Measurements from ENCODE around the gene HOXD9. TPM values are rescaled to one million over a fixed set of nuclear protein-coding genes. Genes with fewer than 3 reads are reported as not detected.

HOXD9 gene
- total and polyA plus RNA-seq, 5 donors from 2014 or later: not detected

GRCh38 chr2:176088048-176088936 lies 34.2 kb upstream of the HOXD9 start:
- DNase-seq: no peak
- peaks cover 64% of the 10 kb centered on the region for H3K27me3 ChIP-seq (ENCODE audit: control insufficient read depth, insufficient read depth, low read length)
- H3K9me3 ChIP-seq (ENCODE audit: control insufficient read depth in 2 of 2, low read length in 2 of 2): peaks cover 4 to 47% of the 10 kb centered on the region in 2 experiments
- H3K4me3 ChIP-seq (ENCODE audit: low read depth, low read length): no peak overlapping the region
- no peak overlapping the region for H3K27ac ChIP-seq (ENCODE audit: insufficient read depth, low read length, poor library complexity, severe bottlenecking)
- peaks cover 6 to 22% (median 11%) of the 10 kb centered on the region in 4 donors for H3K4me1 Mint-ChIP-seq
- H3K36me3 Mint-ChIP-seq: peaks cover 16% of the 10 kb centered on the region
- H3K36me3 ChIP-seq (ENCODE audit: control insufficient read depth, insufficient read depth, low read length): no peaks in the 10 kb centered on the region
- peak overlapping the region in 1 of 3 donors; percentile 49 for H3K27ac Mint-ChIP-seq
- peaks cover 11% of the 10 kb centered on the region for H3K4me1 ChIP-seq (ENCODE audit: control insufficient read depth, insufficient read depth, low read length, poor library complexity, severe bottlenecking)
- ATAC-seq (ENCODE audit: low read depth in 2 of 2): no peak
- H3K27me3 Mint-ChIP-seq: peaks cover 93% of the 10 kb centered on the region
- H3K4me3 Mint-ChIP-seq: peak overlapping the region in 3 of 4 donors; percentile 63 to 77 (median 63)
- peaks cover 0 to 33% (median 0%) of the 10 kb centered on the region in 7 donors for H3K9me3 Mint-ChIP-seq

- Mint-ChIP-seq H3K27me3 (peaks cover 93% of the 10 kb centered on the region), H3K27ac (no peak overlapping the region), H3K9me3 (peaks cover 0 to 36% (median 2%) of the 10 kb centered on the region in 7 donors), H3K4me1 (peaks cover 5 to 29% (median 16%) of the 10 kb centered on the region in 4 donors), H3K36me3 (peaks cover 12% of the 10 kb centered on the region), H3K4me3 (peak overlapping the region in 2 of 4 donors; percentile 5 to 16)
- Histone ChIP-seq H3K4me3 (ENCODE audit: low read depth, low read length) (no peak overlapping the region), H3K36me3 (ENCODE audit: control insufficient read depth, insufficient read depth, low read length) (no peaks in the 10 kb centered on the region), H3K9me3 (ENCODE audit: control insufficient read depth in 2 of 2, low read length in 2 of 2) (peaks cover under 1 to 39% of the 10 kb centered on the region in 2 experiments), H3K4me1 (ENCODE audit: control insufficient read depth, insufficient read depth, low read length, poor library complexity, severe bottlenecking) (peaks cover 11% of the 10 kb centered on the region), H3K27me3 (ENCODE audit: control insufficient read depth, insufficient read depth, low read length) (peaks cover 69% of the 10 kb centered on the region), H3K27ac (ENCODE audit: insufficient read depth, low read length, poor library complexity, severe bottlenecking) (no peak overlapping the region)
- ATAC-seq (ENCODE audit: low read depth in 2 of 2) (no peak), DNase-seq (no peak)
Observed at GRCh38 chr2:176088937-176089842, 33.3 kb upstream of the HOXD9 start.

DNA sequence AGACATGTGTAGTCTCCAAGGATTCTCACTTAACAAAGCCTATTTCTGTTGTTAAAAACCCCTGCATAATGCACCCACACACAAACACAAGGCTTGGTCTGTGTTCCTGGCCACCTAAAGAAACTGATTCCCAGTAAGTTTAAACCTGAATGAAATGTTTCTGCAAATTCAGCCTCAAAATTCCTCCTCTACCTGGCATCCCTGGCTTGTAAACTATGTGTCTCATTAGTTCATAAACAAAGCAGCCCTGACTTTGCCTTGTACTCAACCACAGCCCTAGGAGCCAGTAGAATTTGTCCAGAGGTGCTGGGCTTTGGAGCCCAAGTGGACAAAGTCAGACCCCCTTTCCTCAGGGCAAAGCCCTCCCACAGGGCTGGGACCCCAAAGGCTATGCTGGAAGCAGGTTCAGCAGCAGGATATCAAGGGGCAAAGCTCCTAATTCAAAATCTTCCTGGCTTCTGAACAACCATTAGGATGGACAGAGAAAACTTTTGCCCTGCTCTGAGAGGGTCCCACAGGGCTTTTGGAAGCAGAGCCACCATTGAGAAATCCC lies 32.6 kb upstream of the HOXD9 start:
- Mint-ChIP-seq H3K27ac (no peak overlapping the region), H3K9me3 (peaks cover 0 to 34% (median 2%) of the 10 kb centered on the region in 7 donors), H3K36me3 (peaks cover 12% of the 10 kb centered on the region), H3K4me1 (peaks cover 5 to 31% (median 16%) of the 10 kb centered on the region in 4 donors), H3K4me3 (peak overlapping the region in 1 of 4 donors; percentile 7), H3K27me3 (peaks cover 93% of the 10 kb centered on the region)
- DNase-seq (no peak), ATAC-seq (ENCODE audit: low read depth in 2 of 2) (no peak)
- peaks cover 3 to 36% of the 10 kb centered on the region in 2 experiments for H3K9me3 ChIP-seq (ENCODE audit: control insufficient read depth in 2 of 2, low read length in 2 of 2)
- no peak overlapping the region for H3K27ac ChIP-seq (ENCODE audit: insufficient read depth, low read length, poor library complexity, severe bottlenecking)
- no peaks in the 10 kb centered on the region for H3K36me3 ChIP-seq (ENCODE audit: control insufficient read depth, insufficient read depth, low read length)
- H3K27me3 ChIP-seq (ENCODE audit: control insufficient read depth, insufficient read depth, low read length): peaks cover 71% of the 10 kb centered on the region
- H3K4me1 ChIP-seq (ENCODE audit: control insufficient read depth, insufficient read depth, low read length, poor library complexity, severe bottlenecking): peaks cover 11% of the 10 kb centered on the region
- H3K4me3 ChIP-seq (ENCODE audit: low read depth, low read length): no peak overlapping the region

DNA sequence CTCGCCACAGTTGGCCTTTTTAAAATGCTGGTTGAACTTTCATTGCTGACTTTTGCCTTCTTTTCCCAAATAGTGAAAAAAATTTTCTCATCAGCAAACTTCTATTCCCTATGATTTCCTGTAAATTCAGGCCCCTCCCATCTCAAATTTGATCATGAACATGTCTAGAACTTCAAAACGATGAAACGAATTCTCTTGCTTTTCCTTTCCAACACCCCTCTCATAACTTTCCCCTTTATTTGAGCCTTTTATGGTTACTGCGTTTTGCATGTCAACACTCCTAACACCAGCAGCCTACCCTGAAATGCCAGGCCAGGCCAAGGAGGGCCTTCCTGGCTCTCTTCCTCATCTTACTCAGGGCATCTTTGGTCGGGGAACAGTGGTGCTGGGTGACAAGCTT lies 31.7 kb upstream of the HOXD9 start:
- Histone ChIP-seq H3K9me3 (ENCODE audit: control insufficient read depth in 2 of 2, low read length in 2 of 2) (peaks cover 6 to 38% of the 10 kb centered on the region in 2 experiments), H3K27ac (ENCODE audit: insufficient read depth, low read length, poor library complexity, severe bottlenecking) (no peak overlapping the region), H3K4me1 (ENCODE audit: control insufficient read depth, insufficient read depth, low read length, poor library complexity, severe bottlenecking) (peaks cover 11% of the 10 kb centered on the region), H3K36me3 (ENCODE audit: control insufficient read depth, insufficient read depth, low read length) (no peaks in the 10 kb centered on the region), H3K4me3 (ENCODE audit: low read depth, low read length) (no peak overlapping the region), H3K27me3 (ENCODE audit: control insufficient read depth, insufficient read depth, low read length) (peaks cover 77% of the 10 kb centered on the region)
- ATAC-seq (ENCODE audit: low read depth in 2 of 2) (no peak), DNase-seq (no peak)
- Mint-ChIP-seq H3K36me3 (peaks cover 12% of the 10 kb centered on the region), H3K27me3 (peaks cover 93% of the 10 kb centered on the region), H3K4me1 (peaks cover 5 to 32% (median 16%) of the 10 kb centered on the region in 4 donors), H3K4me3 (peak overlapping the region in 1 of 4 donors; percentile 7), H3K9me3 (peaks cover 0 to 32% (median 2%) of the 10 kb centered on the region in 7 donors), H3K27ac (no peak overlapping the region)

DNA sequence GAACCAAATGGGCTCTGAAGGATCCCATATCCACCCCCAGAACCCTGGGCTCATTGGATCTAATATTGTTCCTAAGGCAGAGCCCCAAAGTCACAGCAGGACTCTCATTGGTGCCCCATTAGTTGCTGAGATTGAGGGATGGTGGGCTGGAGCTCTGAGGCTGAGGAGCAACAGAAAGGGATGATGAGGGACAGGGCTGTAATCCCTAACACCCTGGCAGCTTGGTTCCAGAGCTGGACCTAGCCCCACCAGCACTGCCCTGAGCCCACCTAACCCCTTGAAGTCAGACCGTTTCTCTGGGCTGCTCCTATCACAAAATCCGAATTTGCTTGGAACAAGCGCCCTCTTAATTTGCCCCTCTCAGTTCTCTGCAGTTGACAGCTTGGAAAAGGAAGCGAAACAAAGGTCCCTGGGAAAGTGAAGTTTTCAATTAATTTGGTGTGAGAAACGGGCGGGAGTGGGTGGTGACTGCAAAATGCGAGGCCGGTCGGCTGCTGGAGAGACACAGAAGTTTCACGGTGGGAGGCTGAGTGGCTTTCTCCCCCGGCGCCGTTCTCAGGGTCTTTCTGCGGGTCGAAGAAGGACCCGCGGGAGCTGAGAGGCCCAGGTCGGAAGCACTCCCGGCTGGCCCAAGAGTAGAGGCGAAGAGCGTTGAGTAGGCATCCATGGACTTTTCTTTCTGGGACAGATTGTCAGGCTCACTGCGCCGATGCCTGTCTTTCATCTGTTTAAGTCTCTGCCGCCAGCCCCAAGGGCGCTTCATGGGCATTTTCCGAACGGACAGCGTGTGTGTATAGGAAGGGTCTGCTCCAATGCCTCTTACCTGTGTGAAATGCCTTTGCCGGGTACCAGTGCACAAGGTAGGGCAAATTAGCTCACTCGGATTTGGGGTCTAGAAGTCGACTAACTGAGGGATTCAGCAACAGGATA lies 30.9 kb upstream of the HOXD9 start:
- peaks cover 17% of the 10 kb centered on the region for H3K4me1 ChIP-seq (ENCODE audit: control insufficient read depth, insufficient read depth, low read length, poor library complexity, severe bottlenecking)
- ATAC-seq (ENCODE audit: low read depth in 2 of 2) (no peak), DNase-seq (no peak)
- Mint-ChIP-seq H3K4me3 (peak overlapping the region in 3 of 4 donors; percentile 55 to 77 (median 72)), H3K27me3 (peaks cover 93% of the 10 kb centered on the region), H3K27ac (peak overlapping the region in 2 of 3 donors; percentile 72 to 94), H3K36me3 (peaks cover 12% of the 10 kb centered on the region), H3K4me1 (peaks cover 8 to 38% (median 20%) of the 10 kb centered on the region in 4 donors), H3K9me3 (peaks cover 0 to 30% (median 2%) of the 10 kb centered on the region in 7 donors)
- H3K4me3 ChIP-seq (ENCODE audit: low read depth, low read length): no peak overlapping the region
- peaks cover 6 to 37% of the 10 kb centered on the region in 2 experiments for H3K9me3 ChIP-seq (ENCODE audit: control insufficient read depth in 2 of 2, low read length in 2 of 2)
- H3K36me3 ChIP-seq (ENCODE audit: control insufficient read depth, insufficient read depth, low read length): no peaks in the 10 kb centered on the region
- H3K27me3 ChIP-seq (ENCODE audit: control insufficient read depth, insufficient read depth, low read length): peaks cover 81% of the 10 kb centered on the region
- no peak overlapping the region for H3K27ac ChIP-seq (ENCODE audit: insufficient read depth, low read length, poor library complexity, severe bottlenecking)

DNA sequence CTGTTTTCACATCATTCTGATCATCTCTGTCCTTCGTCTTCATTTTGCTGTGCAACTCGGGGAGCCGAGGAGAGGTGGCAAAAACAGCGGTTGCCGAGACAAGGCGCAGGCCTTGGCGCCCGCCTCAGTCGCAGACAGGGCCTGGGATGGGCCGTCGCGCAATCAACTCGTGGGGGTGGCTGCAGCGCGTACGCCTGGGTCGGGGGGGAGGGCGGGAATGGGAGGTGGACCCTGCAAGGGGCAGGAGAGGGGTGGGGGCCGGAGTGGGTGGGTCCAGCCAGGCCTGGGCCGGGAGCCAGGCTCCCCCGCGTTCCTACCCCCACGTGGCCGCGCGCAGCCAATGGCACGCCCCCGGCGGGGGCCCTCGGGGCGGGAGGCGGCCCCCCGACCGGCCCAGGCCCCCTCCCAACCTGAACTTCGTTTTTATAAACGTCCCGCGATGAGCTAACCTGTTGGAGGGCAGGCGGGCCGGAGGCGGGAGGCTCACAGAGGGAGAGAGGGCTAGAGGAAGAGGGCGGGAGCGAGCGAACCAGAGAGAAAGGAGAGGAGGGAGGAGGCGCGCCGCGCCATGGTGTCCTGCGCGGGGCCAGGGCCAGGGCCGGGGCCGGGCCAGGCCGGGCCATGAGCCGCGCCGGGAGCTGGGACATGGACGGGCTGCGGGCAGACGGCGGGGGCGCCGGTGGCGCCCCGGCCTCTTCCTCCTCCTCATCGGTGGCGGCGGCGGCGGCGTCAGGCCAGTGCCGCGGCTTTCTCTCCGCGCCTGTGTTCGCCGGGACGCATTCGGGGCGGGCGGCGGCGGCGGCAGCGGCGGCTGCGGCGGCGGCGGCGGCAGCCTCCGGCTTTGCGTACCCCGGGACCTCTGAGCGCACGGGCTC lies 30.0 kb upstream of the HOXD9 start, which contains the start of gene HOXD13:
Gene HOXD13 (plus strand): TSS at position 452 of the 875 bp plus-strand sequence. CDS start 170 bp downstream, at position 622.
- Mint-ChIP-seq H3K27ac (peak within 1 kb of the TSS in 2 of 3 donors; percentile 72 to 94), H3K36me3 (peaks cover 12% of the 10 kb centered on the region), H3K4me1 (peaks cover 10 to 44% (median 27%) of the 10 kb centered on the region in 4 donors), H3K27me3 (peaks cover 93% of the 10 kb centered on the region), H3K4me3 (peak within 1 kb of the TSS in 3 of 4 donors; percentile 55 to 77 (median 72)), H3K9me3 (peaks cover 0 to 25% (median 2%) of the 10 kb centered on the region in 7 donors)
- Histone ChIP-seq H3K4me3 (ENCODE audit: low read depth, low read length) (no peak within 1 kb of the TSS), H3K36me3 (ENCODE audit: control insufficient read depth, insufficient read depth, low read length) (no peaks in the 10 kb centered on the region), H3K27ac (ENCODE audit: insufficient read depth, low read length, poor library complexity, severe bottlenecking) (no peak within 1 kb of the TSS), H3K27me3 (ENCODE audit: control insufficient read depth, insufficient read depth, low read length) (peaks cover 76% of the 10 kb centered on the region), H3K9me3 (ENCODE audit: control insufficient read depth in 2 of 2, low read length in 2 of 2) (peaks cover 6 to 36% of the 10 kb centered on the region in 2 experiments), H3K4me1 (ENCODE audit: control insufficient read depth, insufficient read depth, low read length, poor library complexity, severe bottlenecking) (peaks cover 26% of the 10 kb centered on the region)
- ATAC-seq (ENCODE audit: low read depth in 2 of 2): no peak
- no peak for DNase-seq
